ENCODE results near the gene MEG3.

Gene MEG3

GRCh38 chr14:100901391-100902183 is 75.7 kb downstream of the MEG3 start:
- DNase-seq = no peak

DNA sequence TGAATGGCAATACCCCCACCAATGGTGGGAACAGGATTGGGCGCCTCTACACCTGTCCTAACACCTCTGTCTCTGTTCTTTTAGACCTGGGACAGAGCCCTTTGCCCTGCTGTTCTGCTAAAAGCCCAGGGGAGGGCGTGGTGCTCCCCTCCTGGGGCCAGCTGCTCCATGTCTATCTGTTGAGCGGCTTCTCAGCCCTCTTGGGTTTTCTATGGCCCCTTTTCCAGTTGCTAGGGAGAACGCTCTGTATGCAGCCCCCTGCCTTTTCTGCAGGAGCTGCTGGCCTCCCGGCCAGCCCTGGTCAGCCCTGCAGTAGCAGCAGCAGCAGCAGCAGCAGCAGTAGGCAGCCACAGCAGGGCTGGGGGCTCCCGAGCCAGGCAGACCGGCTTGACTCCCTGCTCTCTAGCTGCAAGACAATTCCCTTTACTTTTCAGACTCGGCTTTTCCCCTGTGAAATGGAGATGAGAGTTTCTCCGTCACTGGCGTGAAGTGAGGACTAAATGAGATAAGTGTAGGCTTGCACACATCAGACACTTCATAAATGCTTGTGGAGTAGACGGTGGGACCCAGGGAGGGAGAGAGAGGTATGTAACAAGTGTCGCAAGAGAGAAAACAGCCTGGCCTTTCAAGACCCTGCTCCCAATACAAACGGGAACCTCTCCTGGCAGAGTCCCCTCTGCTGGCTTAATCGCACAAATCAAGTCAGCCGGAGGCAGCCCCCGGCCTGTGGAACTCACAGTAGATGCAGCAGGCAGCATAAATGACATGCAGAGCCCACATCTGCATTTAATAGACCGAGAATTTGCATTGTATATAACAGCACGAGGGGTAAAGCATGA is 76.6 kb downstream of the MEG3 start:
- DNase-seq = no peak

DNA sequence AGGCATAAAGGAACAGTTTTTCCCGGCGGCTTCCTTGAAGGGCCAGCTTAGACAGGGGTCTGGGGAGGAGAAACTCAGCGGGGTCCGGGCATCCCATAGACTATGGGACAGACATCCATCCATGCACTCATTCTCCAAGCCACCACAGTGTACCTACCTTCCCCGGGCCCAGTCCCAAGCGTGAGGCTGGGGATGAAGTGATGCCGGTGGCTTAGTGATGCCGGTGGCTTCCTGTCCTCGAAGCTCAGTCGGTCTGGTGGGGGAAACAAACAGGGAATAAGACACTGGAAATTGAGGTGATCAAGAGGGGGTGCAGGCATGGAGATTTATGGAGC is 77.2 kb downstream of the MEG3 start:
- DNase-seq = no peak

DNA sequence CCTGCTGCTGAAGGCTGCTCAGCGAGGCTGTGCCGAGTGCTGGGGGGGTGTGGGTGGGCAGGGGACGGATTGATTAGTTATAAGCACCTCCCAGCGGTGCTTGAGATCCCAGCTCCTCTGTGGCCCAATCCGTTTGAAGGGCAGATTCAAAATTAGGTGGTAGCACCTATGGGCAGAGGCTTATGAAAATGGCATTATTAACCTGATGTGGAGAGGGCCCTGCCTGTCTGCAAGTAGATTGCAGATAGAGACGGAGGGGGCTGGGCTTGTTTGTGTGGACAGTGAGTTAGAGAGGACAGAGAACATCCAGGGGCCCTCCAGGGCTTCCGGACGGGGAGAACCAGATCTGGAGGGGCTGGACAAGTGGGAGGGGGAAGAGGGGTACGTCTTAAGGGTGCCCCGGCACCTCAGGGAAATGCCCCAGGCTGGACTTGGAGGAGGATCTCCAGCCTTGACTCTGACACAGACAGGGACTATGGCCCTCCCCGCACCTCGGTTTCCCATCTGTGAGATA is 77.8 kb downstream of the MEG3 start, which contains the start of gene RTL1:
RTL1 (minus strand) TSS at position 51 of the 514 bp plus-strand sequence. CDS start 18,934 bp downstream, outside the sequence.
- DNase-seq = no peak

DNA sequence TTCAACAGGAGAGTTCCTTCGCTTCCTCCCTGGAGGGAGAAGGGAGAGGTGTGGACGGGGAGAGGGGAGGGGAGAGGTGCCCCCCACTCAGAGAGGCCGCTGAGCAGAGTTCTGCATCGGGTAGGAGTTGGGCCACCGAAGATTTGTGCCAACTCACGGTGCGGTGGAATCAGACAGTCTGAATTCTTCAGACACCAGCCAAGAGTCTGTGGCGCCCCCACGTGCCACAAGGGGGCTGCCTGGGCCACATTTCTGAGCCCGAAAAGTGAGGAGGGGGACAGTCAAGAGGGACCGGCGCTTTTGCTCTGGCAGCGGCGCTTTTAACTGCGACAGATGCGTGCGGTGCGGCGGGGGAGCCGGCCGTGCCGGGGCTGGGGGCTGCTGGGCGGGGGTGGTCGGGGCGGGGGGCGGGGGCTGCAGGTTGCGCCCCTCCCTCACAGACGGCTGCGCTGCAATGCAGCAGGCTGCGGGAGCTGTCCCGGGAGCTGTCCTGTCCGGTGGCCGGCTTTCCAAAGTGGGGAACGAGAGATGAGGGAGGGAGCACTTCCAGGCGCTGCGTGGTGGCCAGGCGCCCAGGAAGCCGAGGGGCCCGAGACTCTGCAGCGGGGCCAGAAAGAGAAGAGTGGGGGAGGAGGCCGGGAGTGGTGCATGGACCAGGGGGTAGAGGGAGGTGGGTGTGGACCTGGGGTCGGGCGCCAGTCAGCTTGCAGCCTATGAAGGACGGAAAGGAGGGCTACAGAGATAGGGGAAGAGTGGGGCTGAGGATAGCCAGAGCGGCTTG is 78.6 kb downstream of the MEG3 start:
- DNase-seq = no peak

GRCh38 chr14:100905166-100905565 is 79.2 kb downstream of the MEG3 start:
- no peak for DNase-seq

GRCh38 chr14:100906420-100906819 is 80.5 kb downstream of the MEG3 start:
- DNase-seq = no peak

DNA sequence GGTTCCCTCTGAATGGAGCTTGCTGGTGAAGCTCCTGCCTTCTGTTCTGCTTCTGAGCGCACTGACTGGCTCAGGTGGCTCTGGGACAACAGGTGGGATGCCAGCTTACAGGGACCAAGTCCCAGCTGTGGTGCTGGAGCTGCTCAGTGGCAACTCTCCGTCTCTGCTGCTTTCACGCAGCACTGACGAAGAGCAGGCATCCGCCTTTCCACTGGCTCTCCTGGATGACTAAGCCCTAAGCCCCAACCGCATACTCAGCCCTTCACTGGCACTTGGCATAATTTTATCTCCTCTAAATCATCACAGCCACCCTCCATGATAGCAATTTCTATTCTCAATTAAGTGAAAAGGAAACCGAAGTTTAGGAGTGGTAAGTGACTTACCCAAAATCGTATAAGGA is 81.3 kb downstream of the MEG3 start:
- no peak for DNase-seq

DNA sequence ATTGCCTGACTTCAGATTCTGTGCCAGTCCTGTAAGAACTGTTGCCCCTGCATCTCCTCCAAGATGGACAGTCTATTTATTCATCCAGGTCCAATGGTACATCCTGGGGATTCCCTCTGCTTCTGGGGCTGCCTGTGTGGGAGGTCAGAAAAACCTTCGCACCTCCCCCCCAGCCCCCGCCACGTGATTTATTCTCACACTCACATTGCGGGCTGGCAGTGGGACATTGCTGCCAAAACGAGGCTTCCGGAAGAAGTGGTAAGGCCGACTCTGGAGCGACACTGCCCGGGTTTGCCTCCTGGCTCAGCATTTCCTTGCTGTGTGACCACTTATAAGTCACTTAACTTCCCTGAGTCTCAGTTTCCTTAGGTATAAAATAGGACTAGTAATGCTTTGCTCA is 83.5 kb downstream of the MEG3 start:
- DNase-seq = no peak

Data from activated effector memory CD4-positive, alpha-beta T cell treated with Interleukin-2 at 50 U/mL for 16 hours (primary cell).